ENCODE measurements around the gene TMEM86A. TPM values are rescaled to one million over a fixed set of nuclear protein-coding genes. Genes with fewer than 3 reads are reported as not detected.

TMEM86A gene
- total and polyA plus RNA-seq, 2 of the 8 experiments (the other 6 are each of a cell fraction or from before 2014, with no cell fraction given), result 1.5 to 1.7 TPM

GRCh38 chr11:18704045-18704645 is 5.6 kb downstream of the TMEM86A start (continued):
- no peak for TF ChIP-seq GABPA (IDR thresholded peaks at IDR 0.05; ENCODE audit: borderline replicate concordance, insufficient read depth, low read length)
- no peak for TF ChIP-seq ZNF274 (IDR thresholded peaks at IDR 0.05; ENCODE audit: borderline replicate concordance, extremely low read depth, low read length)
- no peak for TF ChIP-seq RFX5 (IDR thresholded peaks at IDR 0.05; ENCODE audit: borderline replicate concordance, low read depth, low read length)
- no peak for TF ChIP-seq CTCF (IDR thresholded peaks at IDR 0.05; ENCODE audit: control extremely low read depth in 1 of 3, insufficient read depth in 1 of 3, low read depth in 1 of 3, low read length in 3 of 3)
- TF ChIP-seq CEBPB (IDR thresholded peaks at IDR 0.05; ENCODE audit: low read depth, low read length), result no peak
- no peak for TF ChIP-seq BCL11A (IDR thresholded peaks at IDR 0.05; ENCODE audit: low read depth in 2 of 2, low read length in 2 of 2)
- TF ChIP-seq KDM1A (IDR thresholded peaks at IDR 0.05; ENCODE audit: borderline replicate concordance, low read length), result no peak
- TF ChIP-seq GTF2F1 (IDR thresholded peaks at IDR 0.05; ENCODE audit: borderline replicate concordance, low read depth, low read length), result no peak
